Neural progenitor cell (in vitro differentiated cells): ENCODE data around the gene CBLC.

Experiments used
- EZH2 ChIP-seq: fragments of 200-600 bp; sonication (generic); IDR thresholded peaks from 2 replicates; pipeline ENCODE4 v1.6.1; 2017; ENCODE audit warnings: antibody characterized with exemption, mild to moderate bottlenecking, moderate library complexity
- EZH2phosphoT487 ChIP-seq: fragments of 200-600 bp; sonication (generic); IDR thresholded peaks from 2 replicates; pipeline ENCODE4 v1.6.1; 2017; ENCODE audit warnings: antibody characterized with exemption
- TF ChIP-seq, protein P1 (sequence below): fragments of 200-600 bp; sonication (generic); IDR thresholded peaks from 2 replicates; pipeline ENCODE4 v1.5.1; 2017; ENCODE audit warnings: antibody characterized with exemption, mild to moderate bottlenecking

DNA sequence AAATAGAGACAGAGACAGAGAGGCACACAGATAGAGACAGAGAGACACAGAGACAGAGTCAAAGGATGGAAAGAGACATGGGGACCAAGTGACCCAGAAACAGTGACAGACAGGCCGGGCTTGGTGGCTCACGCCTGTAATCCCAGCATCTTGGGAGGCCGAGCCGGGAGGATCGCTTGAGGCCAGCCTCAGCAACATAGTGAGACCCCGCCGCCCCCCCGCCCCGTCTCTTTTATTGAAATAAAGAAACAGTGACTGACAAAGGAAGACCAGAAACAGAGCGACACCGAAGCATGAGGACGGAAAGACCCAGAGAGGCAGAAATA is 67.6 kb downstream of the CBLC start:
- TF ChIP-seq, protein P1, sequence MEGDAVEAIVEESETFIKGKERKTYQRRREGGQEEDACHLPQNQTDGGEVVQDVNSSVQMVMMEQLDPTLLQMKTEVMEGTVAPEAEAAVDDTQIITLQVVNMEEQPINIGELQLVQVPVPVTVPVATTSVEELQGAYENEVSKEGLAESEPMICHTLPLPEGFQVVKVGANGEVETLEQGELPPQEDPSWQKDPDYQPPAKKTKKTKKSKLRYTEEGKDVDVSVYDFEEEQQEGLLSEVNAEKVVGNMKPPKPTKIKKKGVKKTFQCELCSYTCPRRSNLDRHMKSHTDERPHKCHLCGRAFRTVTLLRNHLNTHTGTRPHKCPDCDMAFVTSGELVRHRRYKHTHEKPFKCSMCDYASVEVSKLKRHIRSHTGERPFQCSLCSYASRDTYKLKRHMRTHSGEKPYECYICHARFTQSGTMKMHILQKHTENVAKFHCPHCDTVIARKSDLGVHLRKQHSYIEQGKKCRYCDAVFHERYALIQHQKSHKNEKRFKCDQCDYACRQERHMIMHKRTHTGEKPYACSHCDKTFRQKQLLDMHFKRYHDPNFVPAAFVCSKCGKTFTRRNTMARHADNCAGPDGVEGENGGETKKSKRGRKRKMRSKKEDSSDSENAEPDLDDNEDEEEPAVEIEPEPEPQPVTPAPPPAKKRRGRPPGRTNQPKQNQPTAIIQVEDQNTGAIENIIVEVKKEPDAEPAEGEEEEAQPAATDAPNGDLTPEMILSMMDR: no peak
- TF ChIP-seq EZH2 (no peak), EZH2phosphoT487 (no peak)
